SH-SY5Y (cell line): ENCODE results near the gene DYNC1I2.

Experiments
- GATA2 ChIP-seq: IDR thresholded peaks from 2 replicates; pipeline ENCODE4 v1.6.1; 2011; ENCODE audit warnings: mild to moderate bottlenecking, low read depth, low read length
- GATA3 ChIP-seq: IDR thresholded peaks from 2 replicates; pipeline ENCODE4 v1.6.1; 2011; ENCODE audit warnings: low read depth, mild to moderate bottlenecking, low read length, moderate library complexity

The DYNC1I2 gene

DNA sequence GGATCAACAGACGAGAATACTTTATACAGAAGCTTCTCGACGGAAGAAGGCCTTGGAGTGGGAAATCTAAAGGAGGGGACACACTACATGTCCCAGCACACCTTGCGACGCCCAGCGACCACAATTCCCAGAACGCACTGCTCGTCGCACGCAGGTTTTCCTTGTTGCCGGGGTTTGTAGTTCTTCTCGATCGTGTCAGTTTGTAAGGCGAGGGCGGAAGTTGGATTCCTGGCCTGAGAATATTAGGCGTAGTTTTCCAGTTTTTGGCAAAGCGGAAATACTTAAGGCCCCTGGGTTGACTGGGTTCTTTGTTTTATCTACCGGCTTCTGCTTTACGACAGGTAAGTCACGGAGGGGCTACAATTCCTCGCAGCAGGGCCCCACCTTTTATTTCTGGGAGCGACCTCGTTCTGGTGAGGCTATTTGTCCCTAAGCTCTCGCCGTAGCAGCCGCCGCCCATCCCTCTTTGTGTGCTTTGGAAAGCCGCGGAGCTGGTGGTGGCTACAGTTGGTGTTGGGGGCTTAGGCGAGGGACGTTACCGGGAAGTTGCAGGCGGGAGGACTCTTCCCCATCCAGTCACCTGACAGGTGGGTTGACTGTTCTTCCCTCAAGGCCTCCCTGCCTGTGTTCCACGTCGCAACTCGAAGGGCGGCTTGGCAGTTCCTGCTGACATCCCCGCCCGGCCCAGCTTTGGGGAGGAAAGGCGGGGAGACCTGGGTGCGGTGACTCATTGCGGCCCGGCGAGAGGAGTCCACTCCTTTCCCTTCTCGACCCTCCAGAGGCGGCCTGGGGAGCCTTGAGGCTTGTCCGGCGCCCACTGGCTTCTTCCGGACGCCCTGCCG lies at the start of gene DYNC1I2:
Gene DYNC1I2, plus strand, starts transcription at position 183 of the 842 bp plus-strand sequence. CDS start 2,687 bp downstream, outside the sequence.
- TF ChIP-seq GATA2: no peak

- TF ChIP-seq GATA3 (no peak), GATA2 (no peak)
These were observed 35.4 kb upstream of the DYNC1I2 start for GRCh38 chr2:171651667-171652415.

- TF ChIP-seq GATA2: no peak
- TF ChIP-seq GATA3: no peak
These were observed 34.9 kb upstream of the DYNC1I2 start for GRCh38 chr2:171652416-171652785.

DNA sequence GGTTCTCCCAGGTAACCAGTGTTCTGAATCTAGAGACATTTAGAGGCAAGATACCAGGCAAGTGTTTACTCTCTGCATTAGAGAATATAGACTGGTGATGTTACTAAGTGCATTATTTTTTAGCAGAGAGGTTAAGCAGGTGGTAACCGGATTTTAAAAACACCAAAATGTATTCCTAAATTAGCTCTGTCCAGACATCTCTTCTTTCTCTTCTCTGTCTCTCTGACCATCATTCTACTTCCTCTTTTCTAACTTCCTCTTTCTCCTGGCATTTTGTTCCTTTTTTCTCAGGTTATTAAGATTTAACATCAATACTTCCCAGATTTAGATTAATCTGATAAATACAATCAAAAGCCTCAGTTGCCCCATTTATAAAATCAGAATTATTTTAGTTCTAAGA lies 31.7 kb upstream of the DYNC1I2 start:
- TF ChIP-seq GATA2 (no peak), GATA3 (no peak)

DNA sequence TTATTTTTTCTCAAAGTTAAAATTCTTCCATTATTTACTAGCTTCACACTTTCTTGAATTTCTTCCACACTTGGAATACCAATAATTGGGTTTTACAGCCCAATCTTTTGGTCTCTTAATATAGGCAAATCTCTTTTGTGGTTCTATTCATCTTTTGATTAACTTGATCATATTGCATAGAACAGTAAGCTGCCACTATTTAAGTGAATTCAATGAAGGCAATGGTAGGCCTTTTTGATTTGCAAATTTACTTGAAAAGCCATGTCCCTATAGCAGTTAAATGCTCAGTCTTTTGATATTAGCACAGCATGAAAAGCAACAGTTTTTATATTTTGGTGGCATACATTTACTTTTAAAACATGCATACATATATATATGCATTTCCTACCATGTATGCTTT lies 20.2 kb upstream of the DYNC1I2 start:
- TF ChIP-seq GATA2 (no peak), GATA3 (no peak)

DNA sequence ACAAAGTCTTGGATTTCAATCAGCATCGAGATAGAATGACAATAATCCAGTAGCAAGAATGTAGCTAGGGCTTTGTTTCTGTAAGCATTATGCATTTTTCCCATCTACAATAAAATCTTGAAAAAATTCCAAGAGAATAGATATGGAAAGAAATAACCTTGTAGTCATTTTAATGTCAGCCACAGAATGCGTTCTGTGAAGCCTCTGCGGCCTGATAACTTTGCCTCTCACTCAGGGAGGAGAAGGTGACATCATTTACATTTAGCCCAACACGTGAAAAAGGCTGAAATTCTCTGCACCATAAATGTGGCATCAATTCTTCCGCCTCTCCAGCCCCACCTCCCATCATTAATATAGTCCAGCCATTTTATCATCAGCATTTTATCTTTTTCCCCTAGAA lies 19.1 kb upstream of the DYNC1I2 start:
- no peak for TF ChIP-seq GATA2
- no peak for TF ChIP-seq GATA3

DNA sequence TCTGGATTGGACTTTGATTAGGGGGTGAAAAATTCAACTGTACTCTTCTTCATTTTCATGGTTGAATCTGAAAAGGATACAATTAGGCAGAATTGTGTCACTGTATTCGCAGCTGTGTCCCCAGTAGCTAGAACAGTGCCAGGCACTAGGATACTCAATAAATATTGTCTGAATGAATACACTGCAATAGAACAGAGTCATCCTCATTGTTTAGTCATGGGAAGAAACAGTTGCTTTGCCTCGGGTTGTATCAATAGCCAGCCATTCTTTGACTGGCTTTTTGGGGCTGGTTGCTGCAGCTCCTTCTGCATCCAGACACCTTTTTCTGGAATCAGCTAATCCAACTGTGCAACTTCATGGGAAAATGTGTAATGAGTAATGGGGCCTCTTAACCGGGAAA lies 18.1 kb upstream of the DYNC1I2 start:
- TF ChIP-seq GATA3 (no peak), GATA2 (no peak)

GRCh38 chr2:171670655-171671054 lies 16.6 kb upstream of the DYNC1I2 start:
- TF ChIP-seq GATA3: no peak
- no peak for TF ChIP-seq GATA2

- TF ChIP-seq GATA3 (no peak), GATA2 (no peak)
These were observed 15.4 kb upstream of the DYNC1I2 start for GRCh38 chr2:171671867-171672266.

- TF ChIP-seq GATA2: no peak
These were observed 13.4 kb upstream of the DYNC1I2 start for GRCh38 chr2:171673905-171674304.

GRCh38 chr2:171675810-171676345 lies 11.4 kb upstream of the DYNC1I2 start:
- TF ChIP-seq GATA3: no peak
- no peak for TF ChIP-seq GATA2

DNA sequence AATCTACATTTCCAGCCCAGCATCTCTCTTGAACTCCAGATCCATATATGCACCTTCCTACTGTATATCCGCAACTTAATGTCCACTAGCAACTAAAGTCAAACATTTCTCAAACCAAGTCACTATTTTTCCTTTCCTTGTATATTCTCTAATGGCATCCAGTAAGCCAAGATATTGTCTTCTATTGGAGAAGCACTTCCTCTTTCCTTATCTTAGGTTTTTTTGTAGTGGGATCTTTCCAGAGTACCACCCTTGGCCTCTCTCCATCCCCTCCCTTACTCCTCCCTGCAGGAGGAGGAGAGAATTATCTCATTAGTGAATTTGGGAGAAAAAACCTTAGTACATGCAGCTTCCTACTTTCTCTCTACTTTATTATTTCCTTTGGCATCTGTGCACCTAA lies 8.7 kb upstream of the DYNC1I2 start:
- no peak for TF ChIP-seq GATA3
- TF ChIP-seq GATA2: no peak

DNA sequence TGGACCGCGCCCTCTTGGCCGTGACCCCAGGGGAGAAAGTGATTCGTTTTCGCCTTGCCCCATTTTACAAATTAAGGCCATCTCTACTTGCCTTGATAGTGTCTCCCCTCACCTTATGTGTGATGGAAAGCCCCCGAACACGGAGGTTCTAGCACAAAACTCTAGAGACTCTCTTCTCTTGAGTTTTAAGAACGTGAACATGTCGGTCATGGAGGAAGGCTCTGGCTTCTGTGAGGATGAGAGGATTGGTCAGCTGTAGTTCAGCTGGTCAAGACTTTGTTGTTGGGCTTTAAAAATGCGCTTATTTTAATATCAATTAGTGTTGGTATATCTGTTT lies 828 bp downstream of the DYNC1I2 start:
- TF ChIP-seq GATA2 (no peak), GATA3 (no peak)

- TF ChIP-seq GATA3: no peak
- TF ChIP-seq GATA2: no peak
These were observed 5.1 kb downstream of the DYNC1I2 start for GRCh38 chr2:171692331-171692730.
